ENCODE measurements around the gene LYZL2. TPM values are rescaled to one million over a fixed set of nuclear protein-coding genes. Genes with fewer than 3 reads are reported as not detected.
"Not testable (repeated sequence)": the region's sequence is repeated elsewhere in the genome, so short reads cannot be mapped to it uniquely, and the experiment has no call there.

The LYZL2 gene
- total RNA-seq, 1 donor from 2014 or later = not detected

GRCh38 chr10:30655001-30655400 lies 25.4 kb upstream of the LYZL2 start:
- H3K9me3 Mint-ChIP-seq; DNase-seq (ENCODE audit: low spot score); H3K4me3 Mint-ChIP-seq (ENCODE audit: low read depth); H3K36me3 Mint-ChIP-seq (ENCODE audit: low read depth); H3K27ac Mint-ChIP-seq; intact Hi-C loops (cut with micrococcal nuclease): not testable (repeated sequence)
- peaks cover 14% of the 10 kb centered on the region for H3K4me1 Mint-ChIP-seq (ENCODE audit: low read depth)
- peaks cover 51% of the 10 kb centered on the region for H3K27me3 Mint-ChIP-seq (ENCODE audit: low read depth)

GRCh38 chr10:30651470-30652397 lies 22.2 kb upstream of the LYZL2 start:
- Mint-ChIP-seq H3K27me3 (ENCODE audit: low read depth) (peaks cover 27% of the 10 kb centered on the region), H3K27ac (peak overlapping the region; percentile 80), H3K4me1 (ENCODE audit: low read depth) (peaks cover 32% of the 10 kb centered on the region)
- DNase-seq (ENCODE audit: low spot score); H3K36me3 Mint-ChIP-seq (ENCODE audit: low read depth); H3K4me3 Mint-ChIP-seq (ENCODE audit: low read depth); intact Hi-C loops (cut with micrococcal nuclease); H3K9me3 Mint-ChIP-seq: not testable (repeated sequence)

- Mint-ChIP-seq H3K36me3 (ENCODE audit: low read depth) (peaks cover 3% of the 10 kb centered on the region), H3K9me3 (peaks cover 4% of the 10 kb centered on the region), H3K4me3 (ENCODE audit: low read depth) (peak overlapping the region; percentile 65), H3K27me3 (ENCODE audit: low read depth) (peaks cover 21% of the 10 kb centered on the region), H3K4me1 (ENCODE audit: low read depth) (peaks cover 48% of the 10 kb centered on the region), H3K27ac (peak overlapping the region; percentile 82)
- intact Hi-C loops (cut with micrococcal nuclease) = loop anchor here (1.0 to 5.0 kb wide), 3 partner anchors 35 to 210 kb away; no protein-coding TSS in a partner anchor
- no peak for DNase-seq (ENCODE audit: low spot score)
These were observed 17.5 kb upstream of the LYZL2 start for GRCh38 chr10:30647089-30647488.

GRCh38 chr10:30645340-30645827 lies 15.8 kb upstream of the LYZL2 start:
- H3K9me3 Mint-ChIP-seq = peaks cover 4% of the 10 kb centered on the region
- H3K36me3 Mint-ChIP-seq (ENCODE audit: low read depth) = peaks cover 3% of the 10 kb centered on the region
- no peak for DNase-seq (ENCODE audit: low spot score)
- peak overlapping the region; percentile 40 for H3K4me3 Mint-ChIP-seq (ENCODE audit: low read depth)
- intact Hi-C loops (cut with micrococcal nuclease) = loop anchor here (5.0 kb wide), 1 partner anchor 208 kb away; no protein-coding TSS in a partner anchor
- H3K4me1 Mint-ChIP-seq (ENCODE audit: low read depth) = peaks cover 40% of the 10 kb centered on the region
- H3K27ac Mint-ChIP-seq = peak overlapping the region; percentile 50
- H3K27me3 Mint-ChIP-seq (ENCODE audit: low read depth) = peaks cover 24% of the 10 kb centered on the region

GRCh38 chr10:30644408-30644861 lies 14.9 kb upstream of the LYZL2 start:
- intact Hi-C loops (cut with micrococcal nuclease); H3K4me3 Mint-ChIP-seq (ENCODE audit: low read depth); DNase-seq (ENCODE audit: low spot score); H3K36me3 Mint-ChIP-seq (ENCODE audit: low read depth); H3K9me3 Mint-ChIP-seq: not testable (repeated sequence)
- Mint-ChIP-seq H3K27me3 (ENCODE audit: low read depth) (peaks cover 24% of the 10 kb centered on the region), H3K4me1 (ENCODE audit: low read depth) (peaks cover 48% of the 10 kb centered on the region), H3K27ac (peak overlapping the region; percentile 34)

GRCh38 chr10:30643557-30644199 lies 14.1 kb upstream of the LYZL2 start:
- intact Hi-C loops (cut with micrococcal nuclease); DNase-seq (ENCODE audit: low spot score); H3K9me3 Mint-ChIP-seq; H3K4me3 Mint-ChIP-seq (ENCODE audit: low read depth); H3K27ac Mint-ChIP-seq; H3K36me3 Mint-ChIP-seq (ENCODE audit: low read depth): not testable (repeated sequence)
- peaks cover 47% of the 10 kb centered on the region for H3K4me1 Mint-ChIP-seq (ENCODE audit: low read depth)
- H3K27me3 Mint-ChIP-seq (ENCODE audit: low read depth) = peaks cover 24% of the 10 kb centered on the region

GRCh38 chr10:30642856-30643255 lies 13.3 kb upstream of the LYZL2 start:
- peaks cover 24% of the 10 kb centered on the region for H3K27me3 Mint-ChIP-seq (ENCODE audit: low read depth)
- DNase-seq (ENCODE audit: low spot score); intact Hi-C loops (cut with micrococcal nuclease); H3K9me3 Mint-ChIP-seq; H3K27ac Mint-ChIP-seq; H3K36me3 Mint-ChIP-seq (ENCODE audit: low read depth); H3K4me3 Mint-ChIP-seq (ENCODE audit: low read depth): not testable (repeated sequence)
- H3K4me1 Mint-ChIP-seq (ENCODE audit: low read depth) = peaks cover 46% of the 10 kb centered on the region

GRCh38 chr10:30639946-30640786 lies 10.6 kb upstream of the LYZL2 start:
- DNase-seq (ENCODE audit: low spot score) = no peak
- H3K9me3 Mint-ChIP-seq = no peaks in the 10 kb centered on the region
- intact Hi-C loops (cut with micrococcal nuclease) = no loop called here
- no peak overlapping the region for H3K27ac Mint-ChIP-seq
- no peak overlapping the region for H3K4me3 Mint-ChIP-seq (ENCODE audit: low read depth)
- H3K4me1 Mint-ChIP-seq (ENCODE audit: low read depth) = peaks cover 28% of the 10 kb centered on the region
- H3K36me3 Mint-ChIP-seq (ENCODE audit: low read depth) = no peaks in the 10 kb centered on the region
- H3K27me3 Mint-ChIP-seq (ENCODE audit: low read depth) = peaks cover 26% of the 10 kb centered on the region

- no peak for DNase-seq (ENCODE audit: low spot score)
- Mint-ChIP-seq H3K4me1 (ENCODE audit: low read depth) (peaks cover 21% of the 10 kb centered on the region), H3K27me3 (ENCODE audit: low read depth) (peaks cover 24% of the 10 kb centered on the region), H3K36me3 (ENCODE audit: low read depth) (no peaks in the 10 kb centered on the region), H3K9me3 (no peaks in the 10 kb centered on the region), H3K4me3 (ENCODE audit: low read depth) (no peak overlapping the region), H3K27ac (no peak overlapping the region)
- intact Hi-C loops (cut with micrococcal nuclease) = no loop called here
These were observed 8.4 kb upstream of the LYZL2 start for GRCh38 chr10:30637881-30638467.

GRCh38 chr10:30631188-30631587 lies 1.6 kb upstream of the LYZL2 start:
- Mint-ChIP-seq H3K4me1 (ENCODE audit: low read depth) (peaks cover 4% of the 10 kb centered on the region), H3K4me3 (ENCODE audit: low read depth) (no peak overlapping the region), H3K36me3 (ENCODE audit: low read depth) (no peaks in the 10 kb centered on the region), H3K9me3 (no peaks in the 10 kb centered on the region), H3K27ac (no peak overlapping the region), H3K27me3 (ENCODE audit: low read depth) (peaks cover 30% of the 10 kb centered on the region)
- no peak for DNase-seq (ENCODE audit: low spot score)
- intact Hi-C loops (cut with micrococcal nuclease) = no loop called here

GRCh38 chr10:30630571-30630970 lies 1.0 kb upstream of the LYZL2 start:
- H3K4me3 Mint-ChIP-seq (ENCODE audit: low read depth) = no peak overlapping the region
- no peak for DNase-seq (ENCODE audit: low spot score)
- H3K27me3 Mint-ChIP-seq (ENCODE audit: low read depth) = peaks cover 27% of the 10 kb centered on the region
- H3K27ac Mint-ChIP-seq = no peak overlapping the region
- no peaks in the 10 kb centered on the region for H3K36me3 Mint-ChIP-seq (ENCODE audit: low read depth)
- no peaks in the 10 kb centered on the region for H3K9me3 Mint-ChIP-seq
- peaks cover 4% of the 10 kb centered on the region for H3K4me1 Mint-ChIP-seq (ENCODE audit: low read depth)
- intact Hi-C loops (cut with micrococcal nuclease) = no loop called here

GRCh38 chr10:30628576-30628975 lies 977 bp downstream of the LYZL2 start:
- DNase-seq (ENCODE audit: low spot score); H3K36me3 Mint-ChIP-seq (ENCODE audit: low read depth); H3K4me3 Mint-ChIP-seq (ENCODE audit: low read depth); H3K4me1 Mint-ChIP-seq (ENCODE audit: low read depth); H3K27ac Mint-ChIP-seq; H3K9me3 Mint-ChIP-seq; intact Hi-C loops (cut with micrococcal nuclease): not testable (repeated sequence)
- H3K27me3 Mint-ChIP-seq (ENCODE audit: low read depth) = peaks cover 25% of the 10 kb centered on the region
